Sigmoid colon (tissue), 7 donors: ENCODE results near the gene LIN7B. TPM values are rescaled to one million over a fixed set of nuclear protein-coding genes. Genes with fewer than 3 reads are reported as not detected.

Experiments used
- DNase-seq: peaks from one replicate; pipeline ENCODE4 v3.0.0-alpha.2; 2019
- H3K27ac ChIP-seq, 4 donors: fragments of 200-600 bp; sonication (generic); one replicate each; pipeline ENCODE4 v1.5.1; 2016 to 2019; ENCODE audit warnings: mild to moderate bottlenecking in 1 of 4
- H3K27me3 ChIP-seq, 3 donors: fragments of 200-600 bp; sonication (generic); one replicate each; pipeline ENCODE4 v1.5.1; 2019; ENCODE audit warnings: mild to moderate bottlenecking in 1 of 3
- H3K36me3 ChIP-seq, 4 donors: fragments of 200-600 bp; sonication (generic); one replicate each; pipeline ENCODE4 v1.5.1; 2016 to 2019
- H3K4me1 ChIP-seq, 4 donors: fragments of 200-600 bp; sonication (generic); one replicate each; pipeline ENCODE4 v1.5.1; 2017 to 2019
- H3K4me3 ChIP-seq, 4 donors: fragments of 200-600 bp; sonication (generic); one replicate each; pipeline ENCODE4 v1.5.1; 2017 to 2019; ENCODE audit warnings: mild to moderate bottlenecking in 2 of 4, moderate library complexity in 1 of 4
- H3K9me3 ChIP-seq, 4 donors: fragments of 200-600 bp in 3 of 4; sonication (generic) in 3 of 4; one replicate each; pipeline versions ENCODE4 v1.5.1 to v1.6.1; 2013 to 2019
- CTCF ChIP-seq, 4 experiments: fragments of 450-650 bp in 3 of 4; fragments of 200-600 bp in 1 of 4; IDR thresholded peaks; one replicate each; pipeline ENCODE4 v1.5.1; 2016 to 2019; ENCODE audit warnings: antibody characterized with exemption in 4 of 4, mild to moderate bottlenecking in 3 of 4, moderate library complexity in 2 of 4
- EP300 ChIP-seq, 4 donors: sonication (generic); formaldehyde crosslinking; IDR thresholded peaks; one replicate each; pipeline ENCODE4 v1.6.1; 2017; ENCODE audit warnings: antibody characterized with exemption in 4 of 4
- POLR2A ChIP-seq, 2 donors: fragments of 450-650 bp; IDR thresholded peaks; one replicate each; pipeline ENCODE4 v1.6.1; 2016; ENCODE audit warnings: antibody characterized with exemption in 2 of 2, mild to moderate bottlenecking in 2 of 2, moderate library complexity in 2 of 2
- POLR2AphosphoS5 ChIP-seq, 4 donors: sonication (generic); formaldehyde crosslinking; IDR thresholded peaks; one replicate each; pipeline ENCODE4 v1.6.1; 2017; ENCODE audit warnings: antibody characterized with exemption in 4 of 4
- WGBS, 2 donors: extraction: QIAGEN DNeasy Blood & Tissue Kit; methylation state at CpG; one replicate each; pipeline ENCODE4 v1.1.7; 2013; 5-methylcytosine and 5-hydroxymethylcytosine counted together
- intact Hi-C: fragments of 100-400 bp; cut with DNase I; formaldehyde crosslinking; loops from one replicate; pipeline ENCODE4 v1.15.1; 2023
- polyA plus RNA-seq, 3 donors: library from polyadenylated mRNA; stranded (reverse); fragments of 200-250 nt; gene quantifications; one replicate each; pipeline ENCODE4 v1.2.3, GENCODE V29; 2013
- small RNA-seq, 3 donors: library from RNA; depleted of rRNA; stranded (forward); fragments of <200 nt; gene quantifications; one replicate each; pipeline ENCODE3, GENCODE V24; 2016
- total RNA-seq, 4 donors: library from RNA; depleted of rRNA; stranded (reverse); fragments of >200 nt; gene quantifications; one replicate each; pipeline ENCODE4 v1.1.0, GENCODE V29; 2016
- donor health status: healthy with polysubstance abuse.
- donor health status: Bipolar disorder and iron deficiency.
- donor health status: healthy.

LIN7B gene
- total and polyA plus RNA-seq, 7 donors: 9.9 to 28.8 (median 17.4) TPM

DNA sequence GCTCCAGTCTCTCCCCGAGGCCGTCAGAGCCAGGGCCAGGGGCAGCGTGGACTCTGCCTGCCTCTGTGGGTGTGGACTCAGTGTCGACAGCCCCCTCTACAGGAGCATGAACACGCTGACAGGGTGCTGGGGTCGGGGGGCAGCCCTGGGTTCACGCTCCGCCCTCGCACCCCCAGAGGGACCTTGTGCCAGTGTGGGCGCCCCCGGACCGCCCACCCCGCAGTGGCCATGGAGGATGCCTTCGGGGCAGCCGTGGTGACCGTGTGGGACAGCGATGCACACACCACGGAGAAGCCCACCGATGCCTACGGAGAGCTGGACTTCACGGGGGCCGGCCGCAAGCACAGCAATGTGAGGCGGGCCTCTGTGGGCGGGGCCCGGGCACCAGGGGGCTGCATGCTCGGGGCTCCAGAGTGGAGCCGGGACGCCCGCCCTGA lies 51.7 kb downstream of the LIN7B start:
- no peak for DNase-seq
- intact Hi-C loops: no loop called here
- Histone ChIP-seq H3K4me3 (peak overlapping the region in 1 of 4 donors; percentile 3), H3K4me1 (peaks cover 0 to 16% (median 14%) of the 10 kb centered on the region in 4 donors), H3K27ac (peak overlapping the region; percentile 41 to 83 (median 66)), H3K27me3 (no peaks in the 10 kb centered on the region), H3K9me3 (no peaks in the 10 kb centered on the region), H3K36me3 (peaks cover 0 to 31% (median 5%) of the 10 kb centered on the region in 4 donors)
- no peak for TF ChIP-seq POLR2AphosphoS5 (IDR thresholded peaks at IDR 0.05)
- TF ChIP-seq EP300 (IDR thresholded peaks at IDR 0.05): no peak
- TF ChIP-seq POLR2A (IDR thresholded peaks at IDR 0.05): no peak
- no peak for TF ChIP-seq CTCF (IDR thresholded peaks at IDR 0.05)
- 13 to 53% methylated on average over 30 of the region's 30 CpGs for WGBS, 2 donors

DNA sequence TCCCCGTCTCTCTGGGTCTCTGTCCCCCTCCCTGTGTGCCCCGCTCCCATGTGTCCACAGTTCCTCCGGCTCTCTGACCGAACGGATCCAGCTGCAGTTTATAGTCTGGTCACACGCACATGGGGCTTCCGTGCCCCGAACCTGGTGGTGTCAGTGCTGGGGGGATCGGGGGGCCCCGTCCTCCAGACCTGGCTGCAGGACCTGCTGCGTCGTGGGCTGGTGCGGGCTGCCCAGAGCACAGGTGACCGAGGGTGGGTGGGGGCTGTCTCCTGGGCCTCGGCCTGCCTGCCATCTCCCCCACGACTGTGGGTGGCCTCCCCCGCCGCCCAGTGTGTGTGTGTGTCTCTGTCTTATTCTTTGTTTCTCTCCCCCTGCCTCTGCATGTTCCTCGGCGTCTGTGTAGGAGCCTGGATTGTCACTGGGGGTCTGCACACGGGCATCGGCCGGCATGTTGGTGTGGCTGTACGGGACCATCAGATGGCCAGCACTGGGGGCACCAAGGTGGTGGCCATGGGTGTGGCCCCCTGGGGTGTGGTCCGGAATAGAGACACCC lies 53.8 kb downstream of the LIN7B start:
- no peak overlapping the region for H3K4me3 ChIP-seq
- peaks cover 0 to 52% (median 14%) of the 10 kb centered on the region in 4 donors for H3K36me3 ChIP-seq
- TF ChIP-seq EP300 (IDR thresholded peaks at IDR 0.05) (no peak), CTCF (IDR thresholded peaks at IDR 0.05) (no peak), POLR2AphosphoS5 (IDR thresholded peaks at IDR 0.05) (no peak), POLR2A (IDR thresholded peaks at IDR 0.05) (no peak)
- H3K4me1 ChIP-seq: peaks cover 0 to 16% (median 14%) of the 10 kb centered on the region in 4 donors
- 16 to 74% methylated on average over 25 of the region's 25 CpGs for WGBS, 2 donors
- H3K27me3 ChIP-seq: no peaks in the 10 kb centered on the region
- intact Hi-C loops: no loop called here
- no peak for DNase-seq
- no peak overlapping the region for H3K27ac ChIP-seq
- no peaks in the 10 kb centered on the region for H3K9me3 ChIP-seq

Small RNA genes within 50 kb of the gene (small RNA-seq; reads per million reads assigned to genes)
- gene RN7SL708P: 0 reads per million in 3 donors

Other genes with a start within 250 kb of the LIN7B start
- 10 to 100 TPM; 13.8 to 44.7 (median 19.5) TPM for gene PLEKHA4, start 245.8 kb upstream of the LIN7B start, total RNA-seq
- 10 to 100 TPM; 18.0 to 28.2 (median 21.2) TPM for gene PLEKHA4, start 245.8 kb upstream of the LIN7B start, polyA plus RNA-seq
- 10 to 100 TPM; 22.1 to 69.8 (median 31.2) TPM for gene PPP1R15A, start 241.9 kb upstream of the LIN7B start, total RNA-seq
- 10 to 100 TPM; 43.2 to 60.8 (median 55.9) TPM for gene PPP1R15A, start 241.9 kb upstream of the LIN7B start, polyA plus RNA-seq
- 1 to 10 TPM in 1 of 4 donors, under 1 TPM in 1, not detected in 2; 0.99 to 1.1 TPM for gene TULP2, start 215.6 kb upstream of the LIN7B start, total RNA-seq
- gene TULP2, start 215.6 kb upstream of the LIN7B start, polyA plus RNA-seq: under 1 TPM in 1 of 3 donors, not detected in 2; 0.22 TPM
- 100 to 1,000 TPM; 153 to 275 (median 176) TPM for gene NUCB1, start 214.1 kb upstream of the LIN7B start, total RNA-seq
- gene NUCB1, start 214.1 kb upstream of the LIN7B start, polyA plus RNA-seq: 100 to 1,000 TPM in 1 of 3 donors, 10 to 100 TPM in 2; 43.0 to 303 (median 66.7) TPM
- not detected for gene DHDH, start 180.7 kb upstream of the LIN7B start, total RNA-seq
- gene DHDH, start 180.7 kb upstream of the LIN7B start, polyA plus RNA-seq: under 1 TPM in 1 of 3 donors, not detected in 2; 0.16 TPM
- gene BAX, start 159.5 kb upstream of the LIN7B start, total RNA-seq: 10 to 100 TPM; 17.9 to 61.5 (median 30.9) TPM
- 100 to 1,000 TPM; 130 to 216 (median 198) TPM for gene BAX, start 159.5 kb upstream of the LIN7B start, polyA plus RNA-seq
- gene FTL, start 149.1 kb upstream of the LIN7B start, total RNA-seq: 1,000 to 10,000 TPM; 2,871 to 3,975 (median 3,459) TPM
- 1,000 to 10,000 TPM; 2,999 to 9,923 (median 8,398) TPM for gene FTL, start 149.1 kb upstream of the LIN7B start, polyA plus RNA-seq
- 10 to 100 TPM; 11.7 to 19.4 (median 17.8) TPM for gene GYS1, start 121.1 kb upstream of the LIN7B start, total RNA-seq
- gene GYS1, start 121.1 kb upstream of the LIN7B start, polyA plus RNA-seq: 10 to 100 TPM; 14.4 to 32.7 (median 14.8) TPM
- 10 to 100 TPM; 49.3 to 82.3 (median 64.0) TPM for gene RUVBL2, start 120.5 kb upstream of the LIN7B start, total RNA-seq
- 10 to 100 TPM; 36.6 to 98.8 (median 55.9) TPM for gene RUVBL2, start 120.5 kb upstream of the LIN7B start, polyA plus RNA-seq
- gene LHB, start 97.3 kb upstream of the LIN7B start, total RNA-seq: not detected
- gene LHB, start 97.3 kb upstream of the LIN7B start, polyA plus RNA-seq: not detected
- gene CGB3, start 90.0 kb upstream of the LIN7B start, total RNA-seq: not detected
- not detected for gene CGB3, start 90.0 kb upstream of the LIN7B start, polyA plus RNA-seq
- gene CGB2, start 82.5 kb upstream of the LIN7B start, total RNA-seq: not detected
- gene CGB2, start 82.5 kb upstream of the LIN7B start, polyA plus RNA-seq: 1 to 10 TPM in 1 of 3 donors, not detected in 2; 3.0 TPM
- not detected for gene CGB1, start 77.5 kb upstream of the LIN7B start, total RNA-seq
- gene CGB1, start 77.5 kb upstream of the LIN7B start, polyA plus RNA-seq: not detected
- gene CGB5, start 70.5 kb upstream of the LIN7B start, total RNA-seq: not detected
- gene CGB5, start 70.5 kb upstream of the LIN7B start, polyA plus RNA-seq: not detected
- not detected for gene CGB8, start 65.3 kb upstream of the LIN7B start, total RNA-seq
- not detected for gene CGB8, start 65.3 kb upstream of the LIN7B start, polyA plus RNA-seq
- gene CGB7, start 56.6 kb upstream of the LIN7B start, total RNA-seq: not detected
- under 1 TPM in 1 of 3 donors, not detected in 2; 0.23 TPM for gene CGB7, start 56.6 kb upstream of the LIN7B start, polyA plus RNA-seq
- gene NTF4, start 49.6 kb upstream of the LIN7B start, total RNA-seq: not detected
- not detected for gene NTF4, start 49.6 kb upstream of the LIN7B start, polyA plus RNA-seq
- not detected for gene KCNA7, start 41.7 kb upstream of the LIN7B start, total RNA-seq
- gene KCNA7, start 41.7 kb upstream of the LIN7B start, polyA plus RNA-seq: not detected
- 100 to 1,000 TPM; 156 to 382 (median 237) TPM for gene SNRNP70, start 28.9 kb upstream of the LIN7B start, total RNA-seq
- gene SNRNP70, start 28.9 kb upstream of the LIN7B start, polyA plus RNA-seq: 100 to 1,000 TPM in 1 of 3 donors, 10 to 100 TPM in 2; 33.8 to 227 (median 40.2) TPM
- 1 to 10 TPM in 3 of 4 donors, not detected in 1; 1.6 to 2.1 (median 1.8) TPM for gene C19orf73, start 4.8 kb downstream of the LIN7B start, total RNA-seq
- 1 to 10 TPM; 2.4 to 5.1 (median 3.3) TPM for gene C19orf73, start 4.8 kb downstream of the LIN7B start, polyA plus RNA-seq
- gene PPFIA3, start 5.2 kb downstream of the LIN7B start, total RNA-seq: 1 to 10 TPM; 2.0 to 3.9 (median 3.1) TPM
- gene PPFIA3, start 5.2 kb downstream of the LIN7B start, polyA plus RNA-seq: 10 to 100 TPM; 18.6 to 35.3 (median 21.3) TPM
- 1 to 10 TPM in 1 of 4 donors, under 1 TPM in 3; 0.16 to 1.1 (median 0.69) TPM for gene HRC, start 41.0 kb downstream of the LIN7B start, total RNA-seq
- gene HRC, start 41.0 kb downstream of the LIN7B start, polyA plus RNA-seq: 1 to 10 TPM in 2 of 3 donors, under 1 TPM in 1; 0.46 to 6.6 (median 1.7) TPM
- 10 to 100 TPM in 3 of 4 donors, 1 to 10 TPM in 1; 7.9 to 18.0 (median 12.5) TPM for gene TRPM4, start 43.4 kb downstream of the LIN7B start, total RNA-seq
- 100 to 1,000 TPM in 1 of 3 donors, 10 to 100 TPM in 2; 40.5 to 166 (median 40.8) TPM for gene TRPM4, start 43.4 kb downstream of the LIN7B start, polyA plus RNA-seq
- gene SLC6A16, start 210.8 kb downstream of the LIN7B start, total RNA-seq: 1 to 10 TPM; 1.1 to 3.6 (median 2.2) TPM
- under 1 TPM in 2 of 3 donors, not detected in 1; under 0.01 to 0.85 TPM for gene SLC6A16, start 210.8 kb downstream of the LIN7B start, polyA plus RNA-seq
- 10 to 100 TPM in 1 of 4 donors, 1 to 10 TPM in 3; 5.8 to 10.3 (median 9.2) TPM for gene CD37, start 221.0 kb downstream of the LIN7B start, total RNA-seq
- 100 to 1,000 TPM in 1 of 3 donors, 10 to 100 TPM in 1, 1 to 10 TPM in 1; 7.2 to 220 (median 14.3) TPM for gene CD37, start 221.0 kb downstream of the LIN7B start, polyA plus RNA-seq
- 10 to 100 TPM; 60.6 to 74.9 (median 61.3) TPM for gene TEAD2, start 248.0 kb downstream of the LIN7B start, total RNA-seq
- 10 to 100 TPM in 2 of 3 donors, 1 to 10 TPM in 1; 5.8 to 17.9 (median 10.2) TPM for gene TEAD2, start 248.0 kb downstream of the LIN7B start, polyA plus RNA-seq
- gene DKKL1, start 249.5 kb downstream of the LIN7B start, total RNA-seq: 1 to 10 TPM in 2 of 4 donors, not detected in 2; 1.8 to 2.0 TPM
- gene DKKL1, start 249.5 kb downstream of the LIN7B start, polyA plus RNA-seq: 1 to 10 TPM in 1 of 3 donors, under 1 TPM in 1, not detected in 1; 0.17 to 3.6 TPM